ENCODE measurements around the gene TXNRD3.

TXNRD3 gene

GRCh38 chr3:126691765-126692164, 36.8 kb upstream of the TXNRD3 start:
- Histone ChIP-seq H2AFZ (ENCODE audit: low read length) (no peak overlapping the region), H3K4me2 (ENCODE audit: low read depth, low read length) (no peak overlapping the region), H3K9me3 (replicated peaks; ENCODE audit: insufficient read depth, low read length) (no peaks in the 10 kb centered on the region), H3K4me3 (ENCODE audit: low read length) (no peak overlapping the region), H3K36me3 (replicated peaks; ENCODE audit: insufficient read depth, low read length) (no peaks in the 10 kb centered on the region), H3K27ac (ENCODE audit: low read length) (no peak overlapping the region), H3K9ac (ENCODE audit: low read length) (no peak overlapping the region), H3K27me3 (replicated peaks; ENCODE audit: insufficient read depth, low read length) (no peaks in the 10 kb centered on the region), H4K20me1 (ENCODE audit: insufficient read depth, low read length) (no peaks in the 10 kb centered on the region), H3K79me2 (ENCODE audit: low read length) (no peaks in the 10 kb centered on the region), H3K9me2 (replicated peaks; ENCODE audit: insufficient read depth, low read length) (no peaks in the 10 kb centered on the region), H3F3A (ENCODE audit: insufficient read depth, low read length) (no peaks in the 10 kb centered on the region), H3K4me1 (ENCODE audit: low read length) (no peaks in the 10 kb centered on the region)
- no peak for DNase-seq
- no peak for TF ChIP-seq EZH2phosphoT487 (IDR thresholded peaks at IDR 0.05; ENCODE audit: low read length)
- no peak for TF ChIP-seq EZH2 (optimal IDR thresholded peaks at IDR 0.05; ENCODE audit: low read depth, low read length)
- TF ChIP-seq CTCF (IDR thresholded peaks at IDR 0.05; ENCODE audit: low read length): no peak

GRCh38 chr3:126685493-126685892, 30.6 kb upstream of the TXNRD3 start:
- Histone ChIP-seq H3K79me2 (ENCODE audit: low read length) (no peaks in the 10 kb centered on the region), H4K20me1 (ENCODE audit: insufficient read depth, low read length) (no peaks in the 10 kb centered on the region), H3K9me3 (replicated peaks; ENCODE audit: insufficient read depth, low read length) (no peaks in the 10 kb centered on the region), H3K4me3 (ENCODE audit: low read length) (no peak overlapping the region), H2AFZ (ENCODE audit: low read length) (no peak overlapping the region), H3K9ac (ENCODE audit: low read length) (no peak overlapping the region), H3K36me3 (replicated peaks; ENCODE audit: insufficient read depth, low read length) (no peaks in the 10 kb centered on the region), H3K27me3 (replicated peaks; ENCODE audit: insufficient read depth, low read length) (no peaks in the 10 kb centered on the region), H3K4me2 (ENCODE audit: low read depth, low read length) (no peak overlapping the region), H3K27ac (ENCODE audit: low read length) (no peak overlapping the region), H3K9me2 (replicated peaks; ENCODE audit: insufficient read depth, low read length) (no peaks in the 10 kb centered on the region), H3K4me1 (ENCODE audit: low read length) (no peaks in the 10 kb centered on the region), H3F3A (ENCODE audit: insufficient read depth, low read length) (no peaks in the 10 kb centered on the region)
- DNase-seq: no peak
- TF ChIP-seq EZH2phosphoT487 (IDR thresholded peaks at IDR 0.05; ENCODE audit: low read length): no peak
- no peak for TF ChIP-seq EZH2 (optimal IDR thresholded peaks at IDR 0.05; ENCODE audit: low read depth, low read length)
- no peak for TF ChIP-seq CTCF (IDR thresholded peaks at IDR 0.05; ENCODE audit: low read length)

- no peak overlapping the region for H3K9ac ChIP-seq (ENCODE audit: low read length)
- H3K4me1 ChIP-seq (ENCODE audit: low read length): no peaks in the 10 kb centered on the region
- H3K4me2 ChIP-seq (ENCODE audit: low read depth, low read length): no peak overlapping the region
- no peaks in the 10 kb centered on the region for H3K9me3 ChIP-seq (replicated peaks; ENCODE audit: insufficient read depth, low read length)
- H3K36me3 ChIP-seq (replicated peaks; ENCODE audit: insufficient read depth, low read length): no peaks in the 10 kb centered on the region
- no peak overlapping the region for H2AFZ ChIP-seq (ENCODE audit: low read length)
- no peaks in the 10 kb centered on the region for H3K79me2 ChIP-seq (ENCODE audit: low read length)
- TF ChIP-seq EZH2phosphoT487 (IDR thresholded peaks at IDR 0.05; ENCODE audit: low read length): no peak
- TF ChIP-seq CTCF (IDR thresholded peaks at IDR 0.05; ENCODE audit: low read length): no peak
- no peak for TF ChIP-seq EZH2 (optimal IDR thresholded peaks at IDR 0.05; ENCODE audit: low read depth, low read length)
- no peak overlapping the region for H3K4me3 ChIP-seq (ENCODE audit: low read length)
- no peak overlapping the region for H3K27ac ChIP-seq (ENCODE audit: low read length)
- H3K9me2 ChIP-seq (replicated peaks; ENCODE audit: insufficient read depth, low read length): no peaks in the 10 kb centered on the region
- DNase-seq: no peak
- H4K20me1 ChIP-seq (ENCODE audit: insufficient read depth, low read length): no peaks in the 10 kb centered on the region
- no peaks in the 10 kb centered on the region for H3F3A ChIP-seq (ENCODE audit: insufficient read depth, low read length)
- no peaks in the 10 kb centered on the region for H3K27me3 ChIP-seq (replicated peaks; ENCODE audit: insufficient read depth, low read length)
Measured at GRCh38 chr3:126685021-126685420, 30.1 kb upstream of the TXNRD3 start.
